MM.1S (cell line): ENCODE data around the gene LTBP1.

ENCODE experiments used
- DNase-seq: peaks from one replicate; pipeline ENCODE4 v3.0.0-alpha.2; 2015
- H2AFZ ChIP-seq: fragments of 300-600 bp; sonication (generic); 2 replicates; pipeline ENCODE4 v1.6.0; 2016; ENCODE audit warnings: antibody characterized with exemption, low read length
- H3F3A ChIP-seq: fragments of 300-600 bp; sonication (generic); 2 replicates; pipeline ENCODE4 v1.6.1; 2016; ENCODE audit warnings: mild to moderate bottlenecking, antibody characterized with exemption, low read length, moderate library complexity, mixed read lengths; ENCODE audit not compliant: insufficient read depth
- H3K27ac ChIP-seq: fragments of 300-600 bp; sonication (generic); 2 replicates; pipeline ENCODE4 v1.5.1; 2016; ENCODE audit warnings: mild to moderate bottlenecking, low read length
- H3K27me3 ChIP-seq: fragments of 300-600 bp; sonication (generic); replicated peaks from 2 replicates; pipeline ENCODE4 v1.6.0; 2016; ENCODE audit warnings: low read length; ENCODE audit not compliant: insufficient read depth
- H3K36me3 ChIP-seq: fragments of 300-600 bp; sonication (generic); replicated peaks from 2 replicates; pipeline ENCODE4 v1.6.1; 2016; ENCODE audit warnings: mild to moderate bottlenecking, low read length, mixed read lengths; ENCODE audit not compliant: insufficient read depth
- H3K4me1 ChIP-seq: fragments of 300-600 bp; sonication (generic); 2 replicates; pipeline ENCODE4 v1.6.1; 2016; ENCODE audit warnings: low read length, mixed read lengths
- H3K4me2 ChIP-seq: fragments of 300-600 bp; sonication (generic); 2 replicates; pipeline ENCODE4 v1.6.0; 2016; ENCODE audit warnings: low read depth, low read length
- H3K4me3 ChIP-seq: fragments of 300-600 bp; sonication (generic); 2 replicates; pipeline ENCODE4 v1.5.1; 2016; ENCODE audit warnings: low read length, mixed read lengths
- H3K79me2 ChIP-seq: fragments of 300-600 bp; sonication (generic); 2 replicates; pipeline ENCODE4 v1.6.1; 2016; ENCODE audit warnings: mixed run types, low read length, mixed read lengths
- H3K9ac ChIP-seq: fragments of 300-600 bp; sonication (generic); 2 replicates; pipeline ENCODE4 v1.6.1; 2016; ENCODE audit warnings: low read length, mixed read lengths
- H3K9me2 ChIP-seq: fragments of 300-600 bp; sonication (generic); replicated peaks from 2 replicates; pipeline ENCODE4 v1.6.1; 2016; ENCODE audit warnings: mild to moderate bottlenecking, low read length, mixed read lengths; ENCODE audit not compliant: insufficient read depth
- H3K9me3 ChIP-seq: fragments of 300-600 bp; sonication (generic); replicated peaks from 2 replicates; pipeline ENCODE4 v1.6.1; 2016; ENCODE audit warnings: mild to moderate bottlenecking, low read length, mixed read lengths; ENCODE audit not compliant: insufficient read depth
- H4K20me1 ChIP-seq: fragments of 300-600 bp; sonication (generic); 2 replicates; pipeline ENCODE4 v1.6.1; 2016; ENCODE audit warnings: mild to moderate bottlenecking, low read length, moderate library complexity, mixed read lengths; ENCODE audit not compliant: insufficient read depth
- CTCF ChIP-seq: fragments of 300-600 bp; sonication (generic); IDR thresholded peaks from 2 replicates; pipeline ENCODE4 v1.5.1; 2016; ENCODE audit warnings: antibody characterized with exemption, low read length, mixed read lengths
- EZH2 ChIP-seq: fragments of 300-600 bp; sonication (generic); optimal IDR thresholded peaks from 2 replicates; pipeline ENCODE3; 2017; ENCODE audit warnings: low read depth, mild to moderate bottlenecking, antibody characterized with exemption, low read length, mixed read lengths
- EZH2phosphoT487 ChIP-seq: fragments of 300-600 bp; sonication (generic); IDR thresholded peaks from 2 replicates; pipeline ENCODE4 v1.6.1; 2018; ENCODE audit warnings: antibody characterized with exemption, low read length

The LTBP1 gene

GRCh38 chr2:33214436-33214835 is 267.7 kb downstream of the LTBP1 start:
- Histone ChIP-seq H3F3A (no peaks in the 10 kb centered on the region), H4K20me1 (no peaks in the 10 kb centered on the region), H3K36me3 (no peaks in the 10 kb centered on the region), H2AFZ (no peak overlapping the region), H3K27me3 (no peaks in the 10 kb centered on the region), H3K4me1 (no peaks in the 10 kb centered on the region), H3K9ac (no peak overlapping the region), H3K27ac (no peak overlapping the region), H3K4me3 (no peak overlapping the region), H3K9me2 (no peaks in the 10 kb centered on the region), H3K9me3 (no peaks in the 10 kb centered on the region), H3K4me2 (no peak overlapping the region), H3K79me2 (no peaks in the 10 kb centered on the region)
- TF ChIP-seq EZH2 = no peak
- no peak for TF ChIP-seq CTCF
- no peak for TF ChIP-seq EZH2phosphoT487
- no peak for DNase-seq

GRCh38 chr2:33214857-33215256 is 268.1 kb downstream of the LTBP1 start:
- TF ChIP-seq EZH2phosphoT487 (no peak), EZH2 (no peak), CTCF (no peak)
- Histone ChIP-seq H3K79me2 (no peaks in the 10 kb centered on the region), H3K4me2 (no peak overlapping the region), H3K9me2 (no peaks in the 10 kb centered on the region), H3K9ac (no peak overlapping the region), H3K9me3 (no peaks in the 10 kb centered on the region), H3K27me3 (no peaks in the 10 kb centered on the region), H3K4me1 (no peaks in the 10 kb centered on the region), H2AFZ (no peak overlapping the region), H4K20me1 (no peaks in the 10 kb centered on the region), H3K4me3 (no peak overlapping the region), H3K36me3 (no peaks in the 10 kb centered on the region), H3F3A (no peaks in the 10 kb centered on the region), H3K27ac (no peak overlapping the region)
- DNase-seq = no peak

GRCh38 chr2:33215299-33215698 is 268.5 kb downstream of the LTBP1 start:
- Histone ChIP-seq H3K27ac (no peak overlapping the region), H3K27me3 (no peaks in the 10 kb centered on the region), H3K4me3 (no peak overlapping the region), H4K20me1 (no peaks in the 10 kb centered on the region), H3K4me2 (no peak overlapping the region), H3K79me2 (no peaks in the 10 kb centered on the region), H3K9ac (no peak overlapping the region), H2AFZ (no peak overlapping the region), H3K9me2 (no peaks in the 10 kb centered on the region), H3F3A (no peaks in the 10 kb centered on the region), H3K9me3 (no peaks in the 10 kb centered on the region), H3K36me3 (no peaks in the 10 kb centered on the region), H3K4me1 (no peaks in the 10 kb centered on the region)
- DNase-seq = no peak
- no peak for TF ChIP-seq EZH2phosphoT487
- no peak for TF ChIP-seq EZH2
- TF ChIP-seq CTCF = no peak

GRCh38 chr2:33215983-33216382 is 269.2 kb downstream of the LTBP1 start:
- no peaks in the 10 kb centered on the region for H3K27me3 ChIP-seq
- no peaks in the 10 kb centered on the region for H3K9me3 ChIP-seq
- H3K9ac ChIP-seq = no peak overlapping the region
- H3K4me2 ChIP-seq = no peak overlapping the region
- H3K36me3 ChIP-seq = no peaks in the 10 kb centered on the region
- no peak for TF ChIP-seq EZH2phosphoT487
- no peak for TF ChIP-seq CTCF
- TF ChIP-seq EZH2 = no peak
- no peaks in the 10 kb centered on the region for H4K20me1 ChIP-seq
- H3K4me1 ChIP-seq = no peaks in the 10 kb centered on the region
- H2AFZ ChIP-seq = no peak overlapping the region
- no peaks in the 10 kb centered on the region for H3K79me2 ChIP-seq
- no peak overlapping the region for H3K4me3 ChIP-seq
- no peaks in the 10 kb centered on the region for H3F3A ChIP-seq
- no peak overlapping the region for H3K27ac ChIP-seq
- DNase-seq = no peak
- H3K9me2 ChIP-seq = no peaks in the 10 kb centered on the region
